Astrocyte of the spinal cord (primary cell): ENCODE results near the gene FOXN3.

ENCODE experiments used
- DNase-seq: peaks from one replicate; pipeline ENCODE4 v3.0.0; 2011; ENCODE audit warnings: low read depth, low spot score
- H3K4me3 ChIP-seq: 2 replicates; pipeline ENCODE4 v1.5.1; 2011; ENCODE audit warnings: low read depth, mild to moderate bottlenecking, low read length, moderate library complexity
- in situ Hi-C: cut with HindIII; loops from 2 replicates; pipeline ENCODE4 v1.10.0; 2017; ENCODE audit warnings: low sequenced_read_pairs
- TF ChIP-seq, protein P1 (sequence below): IDR thresholded peaks from 2 replicates; pipeline ENCODE4 v1.5.1; 2012; ENCODE audit warnings: low read depth, mild to moderate bottlenecking, low read length, inconsistent platforms

FOXN3 gene

GRCh38 chr14:89186856-89187376 is 230.1 kb downstream of the FOXN3 start:
- no peak overlapping the region for H3K4me3 ChIP-seq
- TF ChIP-seq, protein P1, sequence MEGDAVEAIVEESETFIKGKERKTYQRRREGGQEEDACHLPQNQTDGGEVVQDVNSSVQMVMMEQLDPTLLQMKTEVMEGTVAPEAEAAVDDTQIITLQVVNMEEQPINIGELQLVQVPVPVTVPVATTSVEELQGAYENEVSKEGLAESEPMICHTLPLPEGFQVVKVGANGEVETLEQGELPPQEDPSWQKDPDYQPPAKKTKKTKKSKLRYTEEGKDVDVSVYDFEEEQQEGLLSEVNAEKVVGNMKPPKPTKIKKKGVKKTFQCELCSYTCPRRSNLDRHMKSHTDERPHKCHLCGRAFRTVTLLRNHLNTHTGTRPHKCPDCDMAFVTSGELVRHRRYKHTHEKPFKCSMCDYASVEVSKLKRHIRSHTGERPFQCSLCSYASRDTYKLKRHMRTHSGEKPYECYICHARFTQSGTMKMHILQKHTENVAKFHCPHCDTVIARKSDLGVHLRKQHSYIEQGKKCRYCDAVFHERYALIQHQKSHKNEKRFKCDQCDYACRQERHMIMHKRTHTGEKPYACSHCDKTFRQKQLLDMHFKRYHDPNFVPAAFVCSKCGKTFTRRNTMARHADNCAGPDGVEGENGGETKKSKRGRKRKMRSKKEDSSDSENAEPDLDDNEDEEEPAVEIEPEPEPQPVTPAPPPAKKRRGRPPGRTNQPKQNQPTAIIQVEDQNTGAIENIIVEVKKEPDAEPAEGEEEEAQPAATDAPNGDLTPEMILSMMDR = no peak
- DNase-seq = no peak
- in situ Hi-C loops = no loop called here

- H3K4me3 ChIP-seq = no peak overlapping the region
- TF ChIP-seq, protein P1 = no peak
- in situ Hi-C loops = no loop called here
- DNase-seq = peak; percentile 61
Observed at GRCh38 chr14:89185919-89186855, 230.8 kb downstream of the FOXN3 start.

- in situ Hi-C loops = no loop called here
- no peak for DNase-seq
- TF ChIP-seq, protein P1 = no peak
- H3K4me3 ChIP-seq = no peak overlapping the region
Observed at GRCh38 chr14:89184952-89185351, 232.1 kb downstream of the FOXN3 start.

DNA sequence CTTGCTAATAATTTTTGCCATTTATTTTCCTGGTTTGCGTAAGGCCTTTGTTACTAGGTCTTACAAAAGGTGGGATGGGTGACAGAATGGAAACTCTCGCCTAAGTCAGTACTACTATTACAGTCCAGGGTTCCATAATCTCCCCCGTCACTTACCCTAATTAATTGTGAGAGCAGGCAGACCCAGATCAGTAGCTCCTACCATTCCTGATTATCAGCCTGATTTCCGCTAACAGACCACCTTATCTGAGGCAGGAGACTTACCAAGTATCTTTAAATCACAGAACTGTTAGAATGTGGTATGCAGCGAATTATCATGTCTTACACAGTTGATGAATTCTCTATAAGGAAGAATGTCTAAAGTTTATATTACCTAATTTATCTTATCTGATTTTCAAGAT is 234.7 kb downstream of the FOXN3 start:
- TF ChIP-seq, protein P1 = no peak
- in situ Hi-C loops = no loop called here

DNA sequence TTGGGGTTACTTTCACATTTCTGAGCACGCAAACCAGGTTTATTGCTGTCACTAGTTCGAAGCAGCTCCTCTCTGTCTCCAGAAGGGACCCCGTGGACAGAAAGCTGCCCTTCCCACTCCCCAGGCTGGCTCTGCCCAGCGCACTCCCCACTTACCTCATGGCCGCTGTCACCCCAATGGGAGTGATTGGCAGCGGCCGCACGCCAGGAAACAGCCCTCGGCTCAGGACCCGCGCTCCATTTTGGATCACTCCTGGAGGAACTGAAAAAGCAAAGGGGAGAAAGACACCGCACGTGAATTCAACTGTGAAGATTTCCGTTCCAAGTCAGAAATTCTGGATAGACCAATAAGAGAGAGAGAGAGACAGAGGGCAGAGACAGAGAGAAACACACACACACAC is 236.5 kb downstream of the FOXN3 start:
- in situ Hi-C loops = no loop called here
- TF ChIP-seq, protein P1 = no peak
- DNase-seq = no peak
- no peak overlapping the region for H3K4me3 ChIP-seq

More for the DNA sequence above, 234.7 kb downstream of the FOXN3 start:
- no peak for DNase-seq
- H3K4me3 ChIP-seq = no peak overlapping the region

DNA sequence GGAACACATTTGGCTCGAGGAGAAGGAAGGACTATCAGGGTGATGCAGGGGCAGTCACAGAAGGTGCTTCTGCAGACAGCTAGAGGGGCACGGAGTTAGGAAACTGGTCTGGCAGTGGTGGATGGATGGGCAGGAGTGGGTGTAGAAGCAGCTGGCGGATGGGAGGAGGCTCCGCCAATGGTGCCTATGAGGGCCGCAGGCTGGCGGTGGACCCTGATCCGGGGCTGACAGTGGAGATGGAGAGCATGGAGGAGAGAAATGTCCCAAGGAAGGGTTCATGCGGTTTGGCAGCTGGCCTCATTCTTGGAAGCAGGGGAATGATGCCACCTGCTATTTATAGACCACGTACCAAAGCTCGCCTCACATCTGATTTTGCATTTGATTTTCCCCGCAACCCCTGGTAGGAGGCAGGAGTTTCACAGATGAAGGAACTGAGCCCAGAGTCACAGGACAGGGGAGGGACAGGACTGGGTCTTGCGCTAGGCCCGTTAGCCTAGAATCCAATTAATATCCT is 237.1 kb downstream of the FOXN3 start:
- in situ Hi-C loops = no loop called here

More for the DNA sequence above, 237.1 kb downstream of the FOXN3 start:
- no peak for DNase-seq
- TF ChIP-seq, protein P1 = no peak
- no peak overlapping the region for H3K4me3 ChIP-seq
